Peyer's patch (tissue), 4 donors: ENCODE measurements around the gene PPP1R3C. TPM values are rescaled to one million over a fixed set of nuclear protein-coding genes. Genes with fewer than 3 reads are reported as not detected.

Experiments
- DNase-seq, 3 donors: peaks; one replicate each; pipeline ENCODE4 v3.0.0-alpha.2; 2017 to 2019
- H3K27ac ChIP-seq, 4 donors: fragments of 200-600 bp; sonication (generic); one replicate each; pipeline ENCODE4 v1.5.1; 2016 to 2019
- H3K27me3 ChIP-seq, 2 donors: fragments of 200-600 bp; sonication (generic); one replicate each; pipeline ENCODE4 v1.5.1; 2019
- H3K36me3 ChIP-seq, 3 donors: fragments of 200-600 bp; sonication (generic); one replicate each; pipeline ENCODE4 v1.5.1; 2016 to 2019
- H3K4me1 ChIP-seq, 4 donors: fragments of 200-600 bp; sonication (generic); one replicate each; pipeline ENCODE4 v1.5.1; 2016 to 2019
- H3K4me3 ChIP-seq, 4 donors: fragments of 200-600 bp; sonication (generic); 1 replicate in 3 of 4; 2 replicates in 1 of 4; pipeline ENCODE4 v1.5.1; 2016 to 2019; ENCODE audit warnings: mild to moderate bottlenecking in 1 of 4
- H3K9me3 ChIP-seq, 4 donors: fragments of 200-600 bp; sonication (generic); one replicate each; pipeline ENCODE4 v1.5.1; 2016 to 2019; ENCODE audit warnings: mild to moderate bottlenecking in 1 of 4
- CTCF ChIP-seq, 6 experiments: fragments of 450-650 bp in 4 of 6; fragments of 200-600 bp in 2 of 6; sonication (generic) in 1 of 6; IDR thresholded peaks; one replicate each; pipeline ENCODE4 v1.5.1; 2017 to 2019; ENCODE audit warnings: antibody characterized with exemption in 6 of 6, mild to moderate bottlenecking in 3 of 6, moderate library complexity in 1 of 6
- POLR2A ChIP-seq, 2 donors: fragments of 450-650 bp; IDR thresholded peaks; one replicate each; pipeline ENCODE4 v1.5.1; 2017; ENCODE audit warnings: antibody characterized with exemption in 2 of 2, mild to moderate bottlenecking in 2 of 2, moderate library complexity in 2 of 2
- total RNA-seq, 4 donors: library from RNA; depleted of rRNA; stranded (reverse); fragments of >200 nt; gene quantifications; one replicate each; pipeline ENCODE4 v1.1.0, GENCODE V29; 2016

The PPP1R3C gene
- total RNA-seq, 4 donors from 2014 or later = 1.1 to 4.1 (median 1.6) TPM

- Histone ChIP-seq H3K27ac (peak overlapping the region in 2 of 4 donors; percentile 6 to 81), H3K27me3 (no peaks in the 10 kb centered on the region), H3K4me1 (peaks cover 0 to 30% (median 0%) of the 10 kb centered on the region in 4 donors), H3K9me3 (no peaks in the 10 kb centered on the region), H3K36me3 (no peaks in the 10 kb centered on the region), H3K4me3 (no peak overlapping the region)
- TF ChIP-seq POLR2A (IDR thresholded peaks at IDR 0.05) (no peak), CTCF (IDR thresholded peaks at IDR 0.05) (no peak)
- no peak for DNase-seq
Measured at GRCh38 chr10:91587710-91588638, 44.9 kb downstream of the PPP1R3C start.

- DNase-seq = no peak
- no peaks in the 10 kb centered on the region for H3K36me3 ChIP-seq
- no peak for TF ChIP-seq POLR2A (IDR thresholded peaks at IDR 0.05)
- no peak for TF ChIP-seq CTCF (IDR thresholded peaks at IDR 0.05)
- H3K4me3 ChIP-seq = no peak overlapping the region
- no peaks in the 10 kb centered on the region for H3K9me3 ChIP-seq
- no peak overlapping the region for H3K27ac ChIP-seq
- H3K4me1 ChIP-seq = peaks cover 0 to 4% (median 0%) of the 10 kb centered on the region in 4 donors
- no peaks in the 10 kb centered on the region for H3K27me3 ChIP-seq
Measured at GRCh38 chr10:91582153-91582554, 50.7 kb downstream of the PPP1R3C start.

- H3K4me1 ChIP-seq = peaks cover 0 to 4% (median 0%) of the 10 kb centered on the region in 4 donors
- H3K9me3 ChIP-seq = no peaks in the 10 kb centered on the region
- H3K27ac ChIP-seq = no peak overlapping the region
- no peaks in the 10 kb centered on the region for H3K27me3 ChIP-seq
- no peak overlapping the region for H3K4me3 ChIP-seq
- no peaks in the 10 kb centered on the region for H3K36me3 ChIP-seq
- TF ChIP-seq CTCF (IDR thresholded peaks at IDR 0.05) = no peak
- no peak for TF ChIP-seq POLR2A (IDR thresholded peaks at IDR 0.05)
- DNase-seq = no peak
Measured at GRCh38 chr10:91579329-91579985, 53.4 kb downstream of the PPP1R3C start.

Other genes starting within 250 kb of the PPP1R3C start
- gene HECTD2, start 222.7 kb downstream of the PPP1R3C start, total RNA-seq = 10 to 100 TPM in 1 of 4 donors, 1 to 10 TPM in 3; 4.4 to 18.2 (median 5.5) TPM
- 10 to 100 TPM; 27.8 to 47.0 (median 31.3) TPM for gene TNKS2, start 165.4 kb upstream of the PPP1R3C start, total RNA-seq